H1 (cell line): ENCODE results near the gene TSC22D1. TPM values are rescaled to one million over a fixed set of nuclear protein-coding genes. Genes with fewer than 3 reads are reported as not detected.

ENCODE experiments used
- CTCF ChIA-PET: fragments of 300-600 bp; sonication (Branson Sonifier 250); formaldehyde crosslinking; loops from one replicate; lab custom pipeline; 2021; ENCODE audit not compliant: partially characterized antibody; lab: Charles Lee
- POLR2A ChIA-PET: fragments of 300-600 bp; sonication (Branson Sonifier 250); formaldehyde crosslinking; loops from one replicate; lab custom pipeline; 2021; ENCODE audit warnings: inconsistent platforms; ENCODE audit not compliant: partially characterized antibody; lab: Charles Lee
- DNase-seq, 2 experiments: peaks; one replicate each; pipeline versions ENCODE4 v3.0.0 to v3.0.0-alpha.2; 2010 to 2022; ENCODE audit warnings: low spot score in 2 of 2, low read depth in 1 of 2, mixed read lengths in 1 of 2
- FAIRE-seq: peaks from 2 replicates; lab custom pipeline; 2011; peaks lifted over from hg19 to GRCh38; lab: Jason Lieb, UNC
- H2AFZ ChIP-seq: 2 replicates; pipeline ENCODE4 v1.8.1; 2012; ENCODE audit warnings: low read length, inconsistent platforms
- H2AK5ac ChIP-seq: 2 replicates; pipeline ENCODE4 v1.6.1; 2013; ENCODE audit warnings: low read depth, low read length
- H2BK120ac ChIP-seq: replicated peaks from 2 replicates; pipeline ENCODE3; 2013; ENCODE audit warnings: low read depth, low read length, inconsistent platforms
- H2BK12ac ChIP-seq: 2 replicates; pipeline ENCODE4 v1.6.1; 2013; ENCODE audit warnings: low read depth, low read length
- H2BK15ac ChIP-seq: 2 replicates; pipeline ENCODE4 v1.6.1; 2013; ENCODE audit warnings: low read length
- H2BK20ac ChIP-seq: 2 replicates; pipeline ENCODE4 v1.6.1; 2013; ENCODE audit warnings: low read length
- H2BK5ac ChIP-seq: 2 replicates; pipeline ENCODE4 v1.6.1; 2013; ENCODE audit warnings: low read depth, low read length
- H3K14ac ChIP-seq: 2 replicates; pipeline ENCODE4 v1.6.1; 2013; ENCODE audit warnings: inconsistent platforms; ENCODE audit not compliant: insufficient read length
- H3K18ac ChIP-seq: 2 replicates; pipeline ENCODE4 v1.6.1; 2013; ENCODE audit warnings: low read length; ENCODE audit errors: extremely low read depth
- H3K23ac ChIP-seq: 2 replicates; pipeline ENCODE4 v1.6.1; 2013; ENCODE audit warnings: inconsistent platforms; ENCODE audit not compliant: insufficient read length
- H3K23me2 ChIP-seq: 2 replicates; pipeline ENCODE4 v1.6.1; 2013; ENCODE audit warnings: low read depth, low read length
- H3K27ac ChIP-seq: 2 replicates; pipeline ENCODE4 v1.6.1; 2011; ENCODE audit warnings: low read depth, low read length, inconsistent platforms
- H3K27me3 ChIP-seq, 4 experiments: replicated peaks in 1 of 4; 1 replicate in 1 of 4; 2 replicates in 3 of 4; pipeline versions ENCODE4 v1.6.1 to v1.8.1; 2011 to 2013; ENCODE audit warnings: low read length in 3 of 4, mild to moderate bottlenecking in 3 of 4, inconsistent platforms in 2 of 4, mixed read lengths in 2 of 4, moderate library complexity in 1 of 4; ENCODE audit not compliant: control insufficient read depth in 3 of 4, insufficient read depth in 3 of 4; ENCODE audit errors: extremely low read depth in 1 of 4
- H3K36me3 ChIP-seq, 4 experiments: 2 replicates each; pipeline versions ENCODE4 v1.6.1 to v1.8.1; 2011 to 2013; ENCODE audit warnings: mild to moderate bottlenecking in 4 of 4, low read length in 3 of 4, moderate library complexity in 2 of 4, control low read depth in 1 of 4, inconsistent platforms in 1 of 4; ENCODE audit not compliant: insufficient read depth in 4 of 4, control insufficient read depth in 2 of 4
- H3K4ac ChIP-seq: replicated peaks from 2 replicates; pipeline ENCODE3; 2013; ENCODE audit warnings: low read length, low read depth, mixed read lengths, inconsistent platforms; ENCODE audit not compliant: insufficient read length
- H3K4me1 ChIP-seq, 4 experiments: replicated peaks in 1 of 4; 1 replicate in 1 of 4; 2 replicates in 3 of 4; pipeline versions ENCODE4 v1.6.1 to v1.8.1; 2011 to 2013; ENCODE audit warnings: low read length in 3 of 4, inconsistent platforms in 2 of 4, mixed read lengths in 1 of 4; ENCODE audit not compliant: insufficient read depth in 4 of 4, control insufficient read depth in 3 of 4
- H3K4me2 ChIP-seq, 2 experiments: 2 replicates each; pipeline versions ENCODE4 v1.6.1 to v1.8.1; 2011 to 2013; ENCODE audit warnings: low read depth in 2 of 2, low read length in 2 of 2, control low read depth in 1 of 2, inconsistent platforms in 1 of 2, mild to moderate bottlenecking in 1 of 2; ENCODE audit not compliant: insufficient read depth in 1 of 2
- H3K4me3 ChIP-seq, 4 experiments: fragments of 200-600, 300-600 bp in 1 of 4; sonication (generic), shearing (Covaris generic), sonication (Bioruptor Twin) in 1 of 4; 2 replicates each; pipeline versions ENCODE4 v1.5.1 to v1.8.1; 2011 to 2016; ENCODE audit warnings: low read length in 4 of 4, low read depth in 3 of 4, control low read depth in 2 of 4, inconsistent platforms in 2 of 4, mild to moderate bottlenecking in 2 of 4, mixed read lengths in 1 of 4, moderate library complexity in 1 of 4; ENCODE audit not compliant: insufficient read depth in 2 of 4; ENCODE audit errors: extremely low read depth in 1 of 4
- H3K56ac ChIP-seq: replicated peaks from 2 replicates; pipeline ENCODE3; 2013; ENCODE audit warnings: low read depth, mild to moderate bottlenecking, mixed read lengths, low read length, inconsistent platforms; ENCODE audit not compliant: insufficient read length
- H3K79me1 ChIP-seq: 2 replicates; pipeline ENCODE4 v1.6.1; 2013; ENCODE audit warnings: low read depth, low read length, control low read depth
- H3K79me2 ChIP-seq, 2 experiments: 2 replicates each; pipeline versions ENCODE4 v1.6.1 to v1.8.1; 2012 to 2013; ENCODE audit warnings: low read length in 2 of 2, mild to moderate bottlenecking in 2 of 2, inconsistent platforms in 1 of 2; ENCODE audit not compliant: insufficient read depth in 2 of 2, control insufficient read depth in 1 of 2
- H3K9ac ChIP-seq, 4 experiments: replicated peaks in 1 of 4; 1 replicate in 1 of 4; 2 replicates in 3 of 4; pipeline versions ENCODE4 v1.6.1 to v1.8.1; 2011 to 2013; ENCODE audit warnings: low read depth in 3 of 4, low read length in 3 of 4, control low read depth in 2 of 4, mild to moderate bottlenecking in 2 of 4, moderate library complexity in 2 of 4, inconsistent platforms in 1 of 4; ENCODE audit errors: extremely low read depth in 1 of 4
- H3K9me3 ChIP-seq, 2 experiments: 2 replicates each; pipeline versions ENCODE4 v1.6.1 to v1.8.1; 2012 to 2013; ENCODE audit warnings: mild to moderate bottlenecking in 2 of 2, moderate library complexity in 2 of 2, control low read depth in 1 of 2, inconsistent platforms in 1 of 2, low read depth in 1 of 2, low read length in 1 of 2, mixed read lengths in 1 of 2; ENCODE audit not compliant: insufficient read depth in 2 of 2
- H4K20me1 ChIP-seq, 2 experiments: replicated peaks in 1 of 2; 2 replicates each; pipeline versions ENCODE3 to v1.8.1; 2011 to 2013; ENCODE audit warnings: inconsistent platforms in 2 of 2, low read length in 2 of 2, mild to moderate bottlenecking in 1 of 2; ENCODE audit not compliant: insufficient read depth in 2 of 2, control insufficient read depth in 1 of 2
- H4K5ac ChIP-seq: 2 replicates; pipeline ENCODE4 v1.6.1; 2013; ENCODE audit warnings: low read length, low read depth, mixed read lengths, inconsistent platforms; ENCODE audit not compliant: insufficient read length
- H4K8ac ChIP-seq: 2 replicates; pipeline ENCODE4 v1.8.0; 2013; ENCODE audit warnings: mild to moderate bottlenecking, moderate library complexity, low read length, inconsistent platforms; ENCODE audit not compliant: insufficient read depth; ENCODE audit errors: extremely low read depth
- H4K91ac ChIP-seq: replicated peaks from 2 replicates; pipeline ENCODE3; 2013; ENCODE audit warnings: low read length, mixed read lengths, inconsistent platforms; ENCODE audit not compliant: insufficient read length
- CHD1 ChIP-seq: IDR thresholded peaks from 2 replicates; pipeline ENCODE4 v1.6.1; 2012; ENCODE audit warnings: low read depth, low read length, improper control_type of control experiment
- CREB1 ChIP-seq: IDR thresholded peaks from 2 replicates; pipeline ENCODE4 v1.6.1; 2012; ENCODE audit warnings: inconsistent platforms
- CTBP2 ChIP-seq: IDR thresholded peaks from 2 replicates; pipeline ENCODE4 v1.7.0; 2011; ENCODE audit warnings: borderline replicate concordance, mild to moderate bottlenecking, moderate library complexity, mixed read lengths, low read length; ENCODE audit not compliant: insufficient read depth, insufficient read length
- GABPA ChIP-seq: IDR thresholded peaks from 2 replicates; pipeline ENCODE4 v1.6.1; 2011; ENCODE audit warnings: mild to moderate bottlenecking, low read length, moderate library complexity, borderline replicate concordance; ENCODE audit not compliant: insufficient read depth
- PHF8 ChIP-seq: fragments of 200-600 bp; sonication (generic); conservative IDR thresholded peaks from 2 replicates; pipeline ENCODE4 v1.7.1; 2012; ENCODE audit warnings: low read depth, mild to moderate bottlenecking, inconsistent platforms, low read length, moderate library complexity
- POLR2A ChIP-seq, 2 experiments: IDR thresholded peaks; 1 replicate in 1 of 2; 2 replicates in 1 of 2; pipeline ENCODE4 v1.6.1; 2011; ENCODE audit warnings: low read depth in 2 of 2, low read length in 2 of 2, mild to moderate bottlenecking in 2 of 2; ENCODE audit errors: control extremely low read depth in 1 of 2
- POU5F1 ChIP-seq: IDR thresholded peaks from 2 replicates; pipeline ENCODE4 v1.6.1; 2011; ENCODE audit warnings: low read depth, mild to moderate bottlenecking, low read length, moderate library complexity
- RNF2 ChIP-seq: fragments of 200-900, 300-1000 bp; sonication (generic); IDR thresholded peaks from 2 replicates; pipeline ENCODE4 v1.7.1; 2016; ENCODE audit warnings: borderline replicate concordance, low read depth, mild to moderate bottlenecking, antibody characterized with exemption, low read length; ENCODE audit not compliant: poor library complexity, severe bottlenecking; ENCODE audit errors: missing control alignments
- SP4 ChIP-seq: IDR thresholded peaks from 2 replicates; pipeline ENCODE4 v1.6.1; 2012; ENCODE audit warnings: low read length, inconsistent platforms
- TBP ChIP-seq: IDR thresholded peaks from 2 replicates; pipeline ENCODE4 v1.6.1; 2011; ENCODE audit warnings: low read depth, low read length, improper control_type of control experiment
- WGBS, 2 experiments: shearing (Covaris generic) in 1 of 2; methylation state at CpG; one replicate each; pipeline versions ENCODE4 v1.1.6 to v1.1.7; 2013 to 2015; ENCODE audit warnings: low lambda C conversion rate in 2 of 2, mixed read lengths in 2 of 2, inconsistent platforms in 1 of 2, low coverage in 1 of 2, missing lambda C conversion rate in 1 of 2; ENCODE audit not compliant: insufficient replicate concordance in 2 of 2, insufficient coverage in 1 of 2, insufficient read length in 1 of 2; ENCODE audit errors: extremely low coverage in 1 of 2, missing lambda C conversion rate in 1 of 2; 5-methylcytosine and 5-hydroxymethylcytosine counted together
- polyA plus RNA-seq, 7 experiments: library from polyadenylated mRNA; depleted of rRNA in 3 of 7; stranded (reverse) in 5 of 7; unstranded in 2 of 7; fragments of >200 nt in 5 of 7; fragments of 200-250 nt in 2 of 7; gene quantifications; 1 replicate in 5 of 7; 2 replicates in 1 of 7; 4 replicates in 1 of 7; pipeline versions ENCODE4 v1.2.1 to v1.2.3, GENCODE V29; 2011 to 2013; ENCODE audit warnings: missing spikeins in 2 of 7, mixed read lengths in 2 of 7
- total RNA-seq: library from RNA; stranded (reverse); fragmentation: NEBNext Ultra II Directional; extraction: Animal tissue kit (Norgen Biotek cat#: 25700); gene quantifications from 2 replicates; pipeline ENCODE4 v1.2.1, GENCODE V29; 2021

TSC22D1 gene
- total and polyA plus RNA-seq, 2 of the 8 experiments (the other 6 are each of a cell fraction or from before 2014, with no cell fraction given): 52.6 to 80.9 TPM

- no peak overlapping the region for H2BK20ac ChIP-seq
- no peaks in the 10 kb centered on the region for H3K79me2 ChIP-seq
- H4K5ac ChIP-seq: no peak overlapping the region
- H3K23ac ChIP-seq: no peak overlapping the region
- DNase-seq (no peak), FAIRE-seq (no peak)
- no peak overlapping the region for H4K91ac ChIP-seq
- no peak overlapping the region for H2AFZ ChIP-seq
- H3K27me3 ChIP-seq: no peaks in the 10 kb centered on the region
- no peak overlapping the region for H2BK120ac ChIP-seq
- no peaks in the 10 kb centered on the region for H3K4me1 ChIP-seq
- ChIA-PET CTCF (no interaction called here), POLR2A (no interaction called here)
- H3K79me1 ChIP-seq: no peaks in the 10 kb centered on the region
- H2AK5ac ChIP-seq: no peak overlapping the region
- no peak overlapping the region for H4K8ac ChIP-seq
- H2BK15ac ChIP-seq: no peak overlapping the region
- TF ChIP-seq CTBP2 (no peak), CREB1 (no peak), GABPA (no peak), CHD1 (no peak), PHF8 (no peak), SP4 (no peak), POU5F1 (no peak), TBP (no peak), POLR2A (IDR thresholded peaks at IDR 0.05; ENCODE audit: control extremely low read depth in 1 of 2, low read depth in 2 of 2, low read length in 2 of 2) (no peak), RNF2 (no peak)
- H4K20me1 ChIP-seq: no peaks in the 10 kb centered on the region
- H3K56ac ChIP-seq: no peak overlapping the region
- no peak overlapping the region for H3K18ac ChIP-seq
- H3K36me3 ChIP-seq: no peaks in the 10 kb centered on the region
- H3K9ac ChIP-seq: no peak overlapping the region
- no peak overlapping the region for H3K4me3 ChIP-seq
- no peak overlapping the region for H2BK5ac ChIP-seq
- H3K4me2 ChIP-seq: no peak overlapping the region
- 97% methylated on average over 1 of the region's 1 CpG; no CpG with 5 or more reads in 1 of the 2 experiments for WGBS, 2 experiments
- no peak overlapping the region for H3K27ac ChIP-seq
- H2BK12ac ChIP-seq: no peak overlapping the region
- H3K14ac ChIP-seq: no peak overlapping the region
- no peak overlapping the region for H3K4ac ChIP-seq
- no peaks in the 10 kb centered on the region for H3K9me3 ChIP-seq
- H3K23me2 ChIP-seq: no peaks in the 10 kb centered on the region
These were observed 43.5 kb upstream of the TSC22D1 start for GRCh38 chr13:44619651-44620050.
